Neuron (in vitro differentiated cells): ENCODE measurements around the gene RSAD2.

ENCODE experiments used
- H2AFZ ChIP-seq: one replicate; pipeline ENCODE4 v1.6.1; 2013; ENCODE audit warnings: low read depth, mild to moderate bottlenecking, inconsistent platforms, low read length, moderate library complexity
- H3K27me3 ChIP-seq: one replicate; pipeline ENCODE4 v1.6.1; 2013; ENCODE audit warnings: low read length; ENCODE audit not compliant: insufficient read depth
- H3K36me3 ChIP-seq: one replicate; pipeline ENCODE4 v1.6.1; 2013; ENCODE audit warnings: low read length; ENCODE audit not compliant: insufficient read depth
- H3K4me1 ChIP-seq: one replicate; pipeline ENCODE4 v1.6.1; 2013; ENCODE audit warnings: low read length; ENCODE audit not compliant: insufficient read depth
- H3K4me3 ChIP-seq: 2 replicates; pipeline ENCODE4 v1.5.1; 2013; ENCODE audit warnings: mild to moderate bottlenecking, low read length, moderate library complexity
- H3K9me3 ChIP-seq: one replicate; pipeline ENCODE4 v1.6.1; 2013; ENCODE audit warnings: low read length

The RSAD2 gene

GRCh38 chr2:6916736-6917070, 39.1 kb downstream of the RSAD2 start:
- peak overlapping the region; percentile 11 for H2AFZ ChIP-seq

GRCh38 chr2:6917071-6917760, 39.6 kb downstream of the RSAD2 start, which contains the start of gene RNF144A:
TSS of gene RNF144A (plus strand) at chr2:6917412. CDS start at chr2:6996927, 79,515 bp downstream.
- Histone ChIP-seq H3K27me3 (no peaks in the 10 kb centered on the region), H3K9me3 (peaks cover 4% of the 10 kb centered on the region), H3K4me3 (peak within 1 kb of the TSS; percentile 79), H3K36me3 (no peaks in the 10 kb centered on the region), H3K4me1 (peaks cover 13% of the 10 kb centered on the region), H2AFZ (peak within 1 kb of the TSS; percentile 63)

More at GRCh38 chr2:6916736-6917070, 39.1 kb downstream of the RSAD2 start:
- H3K27me3 ChIP-seq = no peaks in the 10 kb centered on the region
- peak overlapping the region; percentile 79 for H3K4me3 ChIP-seq
- peaks cover 13% of the 10 kb centered on the region for H3K4me1 ChIP-seq
- peaks cover 4% of the 10 kb centered on the region for H3K9me3 ChIP-seq
- H3K36me3 ChIP-seq = no peaks in the 10 kb centered on the region

GRCh38 chr2:6917761-6918421, 40.3 kb downstream of the RSAD2 start:
- no peaks in the 10 kb centered on the region for H3K27me3 ChIP-seq
- H3K9me3 ChIP-seq = peaks cover 4% of the 10 kb centered on the region
- peak overlapping the region; percentile 63 for H2AFZ ChIP-seq
- peak overlapping the region; percentile 79 for H3K4me3 ChIP-seq
- H3K4me1 ChIP-seq = peaks cover 13% of the 10 kb centered on the region
- no peaks in the 10 kb centered on the region for H3K36me3 ChIP-seq

- no peaks in the 10 kb centered on the region for H3K27me3 ChIP-seq
- peaks cover 3% of the 10 kb centered on the region for H3K36me3 ChIP-seq
- H3K9me3 ChIP-seq = peaks cover 6% of the 10 kb centered on the region
- no peak overlapping the region for H2AFZ ChIP-seq
- peaks cover 13% of the 10 kb centered on the region for H3K4me1 ChIP-seq
- no peak overlapping the region for H3K4me3 ChIP-seq
Observed at GRCh38 chr2:6919901-6920742, 42.5 kb downstream of the RSAD2 start.

- Histone ChIP-seq H3K9me3 (peaks cover 6% of the 10 kb centered on the region), H2AFZ (no peak overlapping the region), H3K4me1 (peaks cover 10% of the 10 kb centered on the region), H3K4me3 (no peak overlapping the region), H3K27me3 (no peaks in the 10 kb centered on the region), H3K36me3 (peaks cover 3% of the 10 kb centered on the region)
Observed at GRCh38 chr2:6920743-6921064, 43.1 kb downstream of the RSAD2 start.

- Histone ChIP-seq H3K4me1 (peaks cover 9% of the 10 kb centered on the region), H3K4me3 (no peak overlapping the region), H3K9me3 (peaks cover 6% of the 10 kb centered on the region), H3K27me3 (no peaks in the 10 kb centered on the region), H3K36me3 (peaks cover 5% of the 10 kb centered on the region), H2AFZ (no peak overlapping the region)
Observed at GRCh38 chr2:6921321-6921922, 43.8 kb downstream of the RSAD2 start.

- Histone ChIP-seq H2AFZ (no peak overlapping the region), H3K27me3 (no peaks in the 10 kb centered on the region), H3K9me3 (peaks cover 6% of the 10 kb centered on the region), H3K4me3 (no peak overlapping the region), H3K36me3 (peaks cover 5% of the 10 kb centered on the region), H3K4me1 (peaks cover 4% of the 10 kb centered on the region)
Observed at GRCh38 chr2:6922201-6922656, 44.7 kb downstream of the RSAD2 start.

- Histone ChIP-seq H3K4me1 (peaks cover 4% of the 10 kb centered on the region), H2AFZ (no peak overlapping the region), H3K4me3 (no peak overlapping the region), H3K27me3 (no peaks in the 10 kb centered on the region), H3K36me3 (peaks cover 5% of the 10 kb centered on the region), H3K9me3 (peaks cover 8% of the 10 kb centered on the region)
Observed at GRCh38 chr2:6923319-6923718, 45.7 kb downstream of the RSAD2 start.

- H3K4me3 ChIP-seq = no peak overlapping the region
- peaks cover 5% of the 10 kb centered on the region for H3K9me3 ChIP-seq
- peaks cover 5% of the 10 kb centered on the region for H3K36me3 ChIP-seq
- H3K27me3 ChIP-seq = no peaks in the 10 kb centered on the region
- no peak overlapping the region for H2AFZ ChIP-seq
- H3K4me1 ChIP-seq = no peaks in the 10 kb centered on the region
Observed at GRCh38 chr2:6924101-6924923, 46.7 kb downstream of the RSAD2 start.

- Histone ChIP-seq H3K36me3 (peaks cover 5% of the 10 kb centered on the region), H3K27me3 (no peaks in the 10 kb centered on the region), H3K4me1 (no peaks in the 10 kb centered on the region), H3K4me3 (no peak overlapping the region), H2AFZ (no peak overlapping the region), H3K9me3 (peaks cover 5% of the 10 kb centered on the region)
Observed at GRCh38 chr2:6924924-6925409, 47.4 kb downstream of the RSAD2 start.

GRCh38 chr2:6926071-6926732, 48.6 kb downstream of the RSAD2 start:
- Histone ChIP-seq H2AFZ (no peak overlapping the region), H3K4me3 (no peak overlapping the region), H3K4me1 (no peaks in the 10 kb centered on the region)

GRCh38 chr2:6927186-6927585, 49.6 kb downstream of the RSAD2 start:
- Histone ChIP-seq H2AFZ (no peak overlapping the region), H3K4me1 (no peaks in the 10 kb centered on the region), H3K9me3 (peaks cover 5% of the 10 kb centered on the region), H3K36me3 (peaks cover 5% of the 10 kb centered on the region), H3K4me3 (no peak overlapping the region), H3K27me3 (no peaks in the 10 kb centered on the region)

More at GRCh38 chr2:6926071-6926732, 48.6 kb downstream of the RSAD2 start:
- peaks cover 5% of the 10 kb centered on the region for H3K36me3 ChIP-seq
- no peaks in the 10 kb centered on the region for H3K27me3 ChIP-seq
- peaks cover 5% of the 10 kb centered on the region for H3K9me3 ChIP-seq
